ENCODE results near the gene SLC39A1.
A peak's percentile ranks its signal among the peaks of the same experiment; 100 is the strongest.

Gene SLC39A1

DNA sequence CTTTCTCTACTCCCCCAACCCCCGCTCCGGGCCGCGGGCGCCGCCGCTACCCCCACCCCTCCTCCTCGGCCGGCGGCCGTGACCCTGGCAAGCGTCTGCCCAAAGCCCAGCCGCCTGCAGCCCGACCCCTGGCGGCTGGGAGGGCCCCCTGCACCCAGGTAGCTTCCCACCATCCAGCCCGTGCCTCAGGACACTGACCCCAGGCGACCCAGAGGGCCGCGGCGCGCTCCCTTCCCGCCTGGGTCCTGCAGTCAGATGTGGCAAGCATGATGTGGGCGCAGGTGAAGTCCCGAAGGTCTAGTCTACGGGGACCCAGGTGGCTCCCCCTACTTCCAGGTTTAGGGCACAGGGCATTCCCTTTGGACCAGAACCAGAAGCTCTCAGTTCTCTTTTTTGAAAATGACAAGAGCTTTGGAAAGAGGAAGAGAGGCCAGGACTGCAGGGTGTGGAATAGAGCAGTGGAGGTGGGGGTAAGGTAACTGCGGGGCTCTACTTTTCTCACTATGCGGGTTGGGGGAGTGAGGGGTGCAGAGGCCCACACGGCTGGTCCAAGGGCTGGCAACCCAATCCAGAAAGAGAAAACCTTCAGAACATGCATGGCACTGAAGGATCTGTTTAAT lies 16.6 kb downstream of the SLC39A1 start, which contains the start of gene DENND4B:
Gene DENND4B, minus strand, starts transcription at position 97 of the 620 bp plus-strand sequence. CDS start 2,344 bp downstream, outside the sequence.
- DNase-seq (ENCODE audit: low read depth in 2 of 2) = peak; percentile 63 to 72

DNA sequence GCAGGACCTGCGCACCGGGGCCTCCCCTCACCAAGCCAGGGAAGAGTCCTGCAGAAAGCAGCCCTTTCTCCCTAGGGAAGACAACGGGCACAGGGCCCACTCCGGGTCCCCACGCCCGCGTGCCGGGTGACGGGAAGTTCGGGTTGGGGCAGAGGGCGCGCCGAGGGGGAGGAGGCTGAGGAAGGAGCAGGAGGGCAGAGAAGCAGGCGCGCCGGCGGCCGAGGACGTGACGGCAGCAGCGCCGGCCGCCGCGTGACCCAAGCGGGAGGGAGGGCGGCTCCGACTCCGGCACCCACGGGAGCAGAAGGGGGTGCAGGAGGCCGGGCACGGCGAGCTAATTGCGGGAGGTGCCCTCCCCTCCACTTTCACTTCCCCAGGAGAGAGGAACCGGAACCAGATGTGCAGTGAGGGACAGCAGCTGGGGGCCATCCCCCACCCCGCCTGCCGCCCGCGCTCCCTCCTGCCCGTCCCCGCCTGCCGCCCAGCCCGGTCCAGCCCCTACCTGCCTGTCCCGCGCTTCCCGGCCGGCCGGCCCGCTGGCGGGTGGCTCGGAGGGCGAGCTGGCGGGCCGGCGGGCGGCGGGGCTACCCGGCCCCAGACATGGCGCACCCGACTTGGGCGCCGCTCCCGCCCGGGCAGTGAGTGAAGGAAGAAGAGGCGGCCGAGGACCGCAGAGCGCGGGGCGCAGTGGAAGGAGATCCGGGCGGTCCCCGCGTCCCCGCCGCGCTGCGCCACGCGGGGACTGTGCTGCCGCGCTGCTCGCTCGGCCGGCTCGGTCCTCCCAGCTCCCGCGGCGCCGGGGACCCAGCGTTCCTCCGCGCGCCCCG lies 17.3 kb downstream of the SLC39A1 start:
- DNase-seq (ENCODE audit: low read depth in 2 of 2) = peak; percentile 41 to 62

DNA sequence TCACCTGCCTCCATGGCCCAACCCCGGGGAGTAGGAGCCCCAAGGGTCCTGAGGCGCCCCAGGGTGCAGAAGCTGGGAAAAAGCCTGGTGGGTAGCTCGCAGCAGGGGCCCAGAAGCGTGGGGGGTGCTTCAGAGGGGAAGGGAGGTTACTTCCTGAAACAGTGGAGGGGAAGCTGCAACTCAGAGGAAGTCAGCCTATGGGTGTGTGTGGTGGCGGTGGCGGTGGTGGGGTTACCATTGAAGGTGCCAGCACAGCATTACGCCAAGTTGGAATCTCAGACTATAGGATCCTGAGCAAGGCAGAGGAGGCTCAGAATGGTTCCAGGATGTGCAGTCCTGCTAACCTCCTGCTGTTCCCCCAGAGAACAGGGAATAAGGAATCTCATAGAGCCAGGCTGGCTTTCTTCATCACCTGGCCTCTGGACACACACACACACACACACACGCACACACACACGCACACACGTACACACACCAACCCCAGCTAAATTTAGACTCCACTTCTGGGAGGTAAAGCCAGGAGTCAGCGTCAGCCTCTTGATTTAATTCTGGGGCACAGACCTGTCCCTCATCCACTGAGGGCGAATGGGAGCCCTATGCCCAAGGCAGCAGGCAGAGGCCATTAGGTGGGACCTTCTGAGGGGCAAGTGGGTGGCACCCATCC lies 18.1 kb downstream of the SLC39A1 start:
- DNase-seq (ENCODE audit: low read depth in 2 of 2) = peak; percentile 53 to 56

DNA sequence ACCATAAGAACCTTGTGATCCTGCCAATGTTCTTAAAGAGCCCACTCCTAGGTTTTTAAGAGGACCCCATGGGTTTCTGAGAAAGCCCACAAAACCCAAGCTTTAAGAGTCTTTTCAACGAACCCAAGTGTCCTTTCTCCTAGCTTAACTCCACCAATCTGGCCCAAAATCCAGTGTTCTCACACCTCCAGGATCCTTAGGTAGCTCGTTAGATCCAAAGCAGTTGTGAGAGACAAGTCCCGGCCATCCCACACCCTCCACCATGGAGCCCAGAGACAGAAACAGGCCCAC lies 18.6 kb downstream of the SLC39A1 start:
- no peak for DNase-seq (ENCODE audit: low read depth in 2 of 2)

DNA sequence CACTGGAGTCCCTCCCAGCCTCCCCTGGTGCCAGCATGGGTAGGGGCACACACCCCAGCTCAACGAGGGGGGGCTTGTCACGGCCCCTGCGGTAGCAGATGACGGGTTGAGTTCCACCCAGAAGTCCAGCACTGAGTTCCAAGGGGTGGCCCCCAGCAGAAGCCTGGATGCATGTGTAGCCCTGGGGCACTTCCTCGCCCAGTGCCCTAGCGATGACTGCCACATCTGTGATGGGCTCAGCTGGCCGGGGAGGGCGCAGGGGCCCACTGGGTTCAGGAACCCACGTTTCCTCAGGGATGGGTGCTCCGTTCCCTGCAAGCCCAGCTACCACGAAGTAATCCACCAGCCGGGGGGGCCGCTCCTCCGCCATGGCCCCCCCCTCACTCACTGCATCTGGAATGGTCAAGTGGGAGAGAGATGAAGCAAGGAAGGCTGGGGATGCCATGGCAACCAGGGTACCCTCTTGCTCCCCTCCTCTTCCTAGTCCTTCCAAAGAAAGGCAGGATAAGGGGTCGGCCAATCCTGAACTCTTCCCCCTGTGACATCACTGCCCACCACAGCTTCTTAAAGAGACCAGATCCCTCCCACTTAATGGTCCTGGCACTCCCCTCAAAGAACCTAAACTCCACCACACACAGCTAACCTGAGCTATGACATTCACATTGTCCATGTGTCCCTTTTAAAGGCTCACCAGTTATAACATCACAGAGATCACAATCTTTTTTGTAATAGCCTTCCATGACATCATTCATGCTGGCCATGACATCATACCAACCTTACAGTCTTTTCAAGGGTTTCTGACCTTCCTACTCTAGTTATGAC lies 19.1 kb downstream of the SLC39A1 start:
- no peak for DNase-seq (ENCODE audit: low read depth in 2 of 2)

DNA sequence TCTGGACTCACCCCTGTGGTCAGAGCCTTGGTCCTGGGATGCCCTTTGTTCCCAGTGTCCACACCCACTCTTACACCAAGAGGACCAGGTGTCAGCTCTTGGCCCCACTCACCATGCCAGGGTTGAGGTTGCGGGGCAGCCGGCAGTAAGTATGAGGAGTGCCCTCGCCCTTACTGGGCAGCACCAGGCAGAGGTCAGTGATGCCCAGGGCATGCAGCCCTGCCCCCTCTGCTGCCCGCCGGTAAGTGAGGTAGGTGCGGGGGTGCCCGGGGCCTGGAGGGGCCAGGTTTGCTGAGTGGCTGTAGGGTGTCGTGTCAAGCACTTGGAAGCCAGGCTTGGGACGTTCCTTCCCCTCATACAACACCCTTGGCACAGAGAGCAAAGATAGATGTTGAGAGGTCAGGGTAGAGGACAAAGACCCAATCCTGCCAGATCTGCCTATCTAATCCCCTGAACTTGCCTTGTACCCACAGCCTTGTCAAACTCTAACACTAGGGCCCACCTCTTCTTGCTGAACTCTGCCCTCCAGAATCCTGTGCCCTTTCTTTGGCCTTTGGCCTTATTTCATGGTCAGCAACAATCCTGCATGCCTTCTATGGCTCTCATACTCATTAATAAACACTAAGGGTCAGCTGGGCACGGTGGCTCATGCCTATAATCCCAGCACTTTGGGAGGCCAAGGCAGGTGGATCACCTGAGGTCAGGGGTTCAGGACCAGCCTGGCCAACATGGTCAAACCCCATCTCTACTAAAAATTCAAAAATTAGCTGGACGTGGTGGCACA lies 20.4 kb downstream of the SLC39A1 start:
- DNase-seq (ENCODE audit: low read depth in 2 of 2) = no peak

DNA sequence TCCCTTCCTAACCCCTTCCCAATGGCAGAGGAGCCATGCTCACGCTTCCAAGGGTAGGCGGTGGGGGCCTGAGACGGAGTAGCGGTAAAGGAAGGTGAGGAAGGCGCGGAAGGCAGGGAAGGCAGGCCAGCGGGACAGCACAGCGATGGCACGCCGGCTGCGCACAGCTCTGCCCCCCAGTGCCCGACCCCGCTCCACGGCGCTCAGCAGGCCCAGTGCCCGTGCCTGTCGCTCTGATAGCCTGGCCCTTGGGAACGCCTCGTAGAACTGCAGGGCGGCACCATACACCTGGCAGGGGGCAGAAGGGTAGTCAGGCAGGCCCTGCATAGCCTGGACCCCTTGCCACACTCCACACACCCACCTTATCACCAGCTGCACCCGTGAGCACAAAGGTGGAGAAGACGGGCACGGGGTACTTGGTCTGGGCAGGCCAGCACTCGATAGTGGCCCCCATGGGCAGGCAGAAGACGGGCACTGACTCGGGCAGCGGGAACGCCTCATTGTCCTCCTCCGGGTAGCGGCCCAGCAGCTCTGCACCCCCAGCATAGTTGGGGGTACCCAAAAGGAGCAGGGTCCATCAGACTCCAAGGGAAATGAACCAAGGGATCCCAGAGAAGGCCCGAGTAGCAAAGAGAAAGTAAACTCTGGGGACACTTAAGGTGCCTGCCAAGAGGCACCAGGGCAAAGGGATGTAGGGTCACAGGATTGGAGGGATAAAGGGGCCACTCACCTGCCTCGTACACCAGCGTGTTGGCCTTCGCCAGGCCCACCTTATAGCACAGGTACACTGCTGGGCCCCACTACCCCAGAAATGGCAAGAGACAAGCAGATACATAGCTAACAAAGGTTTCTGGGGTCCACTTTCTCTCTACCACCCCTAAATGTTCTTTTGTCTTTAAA lies 21.3 kb downstream of the SLC39A1 start:
- no peak for DNase-seq (ENCODE audit: low read depth in 2 of 2)

DNA sequence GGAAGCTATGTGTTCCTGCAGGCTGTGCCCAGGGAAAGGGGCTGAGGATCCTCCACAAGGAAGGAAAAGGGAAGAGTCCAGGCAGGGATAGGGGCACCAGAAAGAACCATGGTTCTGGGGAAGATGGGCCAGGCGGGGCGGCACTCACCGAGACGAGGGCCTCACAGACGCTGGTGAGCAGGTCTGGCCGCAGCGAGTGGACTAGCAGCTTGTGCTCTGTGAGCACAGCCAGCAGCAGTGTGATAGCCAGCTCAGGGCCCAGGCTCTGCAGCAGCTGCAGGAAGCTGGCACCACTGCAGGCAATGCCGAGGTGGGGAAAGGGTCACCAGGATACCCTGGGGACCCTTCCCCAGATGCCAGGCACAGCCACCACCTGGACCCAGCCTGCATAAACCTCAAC lies 22.6 kb downstream of the SLC39A1 start:
- no peak for DNase-seq (ENCODE audit: low read depth in 2 of 2)

DNA sequence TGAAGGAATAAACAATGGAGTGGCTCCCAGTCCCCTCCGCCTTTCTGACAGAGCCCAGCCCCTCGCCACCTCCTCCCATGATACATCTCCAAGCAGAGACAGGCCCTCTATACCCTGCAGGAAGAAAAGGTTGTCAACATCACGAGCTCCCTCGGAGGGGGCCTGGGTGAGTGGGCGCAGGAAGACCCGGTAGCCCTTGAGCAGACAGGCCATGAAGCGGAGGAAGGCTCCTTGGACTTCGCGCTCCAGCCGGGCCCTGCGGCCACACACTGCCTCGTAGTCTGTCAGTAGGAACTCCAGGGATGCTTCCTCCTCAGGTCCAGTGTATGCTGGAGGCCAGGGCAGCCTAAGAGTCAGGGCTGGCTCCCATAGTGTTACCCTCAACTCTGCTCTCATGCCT lies 23.9 kb downstream of the SLC39A1 start:
- DNase-seq (ENCODE audit: low read depth in 2 of 2) = no peak

DNA sequence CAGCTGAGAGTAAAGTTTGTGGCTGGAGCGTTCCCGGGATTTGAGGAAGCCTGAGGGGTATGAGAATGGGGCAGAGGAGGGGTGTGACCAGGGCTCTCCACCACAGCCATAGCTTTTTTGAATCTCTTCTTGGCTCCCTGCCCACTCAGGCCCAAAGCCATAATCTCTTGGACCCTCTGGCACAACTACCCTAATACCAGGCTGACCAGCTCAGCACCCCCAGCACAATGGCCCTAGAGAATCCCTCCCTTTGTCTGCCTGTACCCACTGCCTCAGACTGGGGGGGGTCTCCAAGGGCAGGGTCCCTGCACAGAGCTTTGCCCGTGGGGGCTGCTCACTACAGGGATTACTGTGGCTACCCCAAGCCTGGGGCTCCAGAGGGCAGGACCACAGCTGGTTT lies 24.3 kb downstream of the SLC39A1 start:
- DNase-seq (ENCODE audit: low read depth in 2 of 2) = no peak

DNA sequence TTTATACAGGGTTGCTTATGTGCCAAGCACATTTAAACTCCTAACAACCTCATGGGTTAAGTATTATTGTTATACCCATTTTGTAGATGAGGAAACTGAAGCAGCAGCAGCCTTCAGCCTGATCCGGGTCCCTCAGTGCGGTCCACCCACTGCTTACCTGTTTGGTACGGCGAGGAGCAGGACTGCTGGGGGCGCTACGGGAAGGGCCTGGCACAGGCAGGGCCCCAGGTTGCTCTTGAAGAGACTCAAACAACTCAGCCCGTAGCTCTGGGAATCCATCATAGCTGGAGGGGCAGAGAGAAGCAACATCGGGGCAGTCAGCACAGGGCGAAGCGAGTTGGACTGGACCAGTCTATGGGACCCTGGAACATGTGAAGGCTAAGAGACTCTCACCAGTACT lies 26.0 kb downstream of the SLC39A1 start:
- no peak for DNase-seq (ENCODE audit: low read depth in 2 of 2)

DNA sequence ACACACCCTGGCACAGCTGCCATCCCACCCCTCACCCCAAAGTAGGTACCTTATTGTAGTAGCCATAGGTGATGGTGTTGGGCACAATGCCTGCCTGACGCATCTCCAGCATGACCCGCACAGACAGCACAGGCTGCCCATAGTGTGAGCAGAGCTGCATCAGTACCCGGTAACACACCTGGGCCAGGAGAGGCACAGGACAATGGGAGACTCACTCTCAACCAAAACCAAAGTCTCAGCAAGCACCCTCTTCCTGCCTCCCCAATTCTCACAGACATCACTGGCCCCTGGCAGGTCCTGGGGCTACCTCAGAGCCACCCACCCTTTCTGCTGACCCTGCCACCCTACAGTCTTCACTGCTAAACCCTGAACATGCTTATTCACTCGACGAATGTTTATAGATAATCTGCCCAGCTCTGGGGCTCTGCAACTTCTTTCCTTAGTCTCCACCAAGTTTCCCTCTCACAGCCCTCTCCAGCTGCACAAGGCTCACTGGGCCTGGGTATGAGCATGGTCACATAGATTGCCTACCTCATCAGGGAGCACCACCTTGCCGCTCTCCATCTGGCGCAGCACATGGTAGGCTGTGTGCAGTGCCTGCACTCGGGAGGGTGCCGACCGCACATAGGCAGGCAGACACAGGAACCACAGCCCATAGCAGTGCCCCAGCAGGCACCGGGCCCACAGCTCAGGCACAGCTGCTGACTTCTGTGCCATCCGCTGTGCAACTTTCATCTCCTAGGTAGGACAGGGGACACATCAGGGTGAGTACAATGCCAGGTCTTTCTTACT lies 27.1 kb downstream of the SLC39A1 start:
- DNase-seq (ENCODE audit: low read depth in 2 of 2) = no peak

DNA sequence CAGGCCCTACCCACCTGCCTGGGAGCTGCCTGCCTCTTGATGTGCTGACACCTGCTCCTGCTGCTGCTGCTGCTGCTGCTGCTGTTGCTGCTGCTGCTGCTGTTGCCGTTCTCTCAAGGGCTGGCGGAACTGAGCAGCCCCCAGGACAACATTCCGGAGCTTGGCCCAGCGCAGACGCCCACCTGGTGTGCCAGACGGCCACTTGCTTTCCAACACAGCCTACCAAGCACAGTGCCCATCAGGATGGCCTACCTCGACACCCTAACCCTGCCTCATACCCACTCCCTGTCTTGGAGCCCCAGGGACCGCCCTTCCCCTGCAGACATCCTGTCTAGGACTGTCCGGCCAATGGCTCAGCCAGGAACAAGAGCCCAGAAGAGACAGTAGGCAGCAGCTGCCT lies 28.6 kb downstream of the SLC39A1 start:
- no peak for DNase-seq (ENCODE audit: low read depth in 2 of 2)

DNA sequence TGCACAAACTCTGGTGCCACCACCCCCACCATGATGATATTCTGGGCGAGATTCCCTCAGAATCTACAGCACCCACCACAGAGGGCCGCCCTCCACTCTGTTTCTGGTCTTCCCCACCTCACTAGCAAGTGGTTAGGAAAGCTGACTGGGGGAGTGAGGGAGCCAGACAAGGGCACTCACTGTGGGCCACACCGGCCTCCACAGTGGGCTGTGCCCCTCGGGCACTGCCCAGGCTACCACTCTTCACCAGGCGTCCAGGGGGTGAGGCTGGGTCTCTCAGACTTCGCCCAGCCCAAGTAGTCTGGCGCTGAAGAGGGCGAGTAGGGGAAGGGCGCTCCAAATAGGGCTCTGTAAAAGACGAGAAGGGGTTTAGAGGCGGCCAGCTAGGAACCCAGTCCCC lies 29.4 kb downstream of the SLC39A1 start:
- no peak for DNase-seq (ENCODE audit: low read depth in 2 of 2)

DNA sequence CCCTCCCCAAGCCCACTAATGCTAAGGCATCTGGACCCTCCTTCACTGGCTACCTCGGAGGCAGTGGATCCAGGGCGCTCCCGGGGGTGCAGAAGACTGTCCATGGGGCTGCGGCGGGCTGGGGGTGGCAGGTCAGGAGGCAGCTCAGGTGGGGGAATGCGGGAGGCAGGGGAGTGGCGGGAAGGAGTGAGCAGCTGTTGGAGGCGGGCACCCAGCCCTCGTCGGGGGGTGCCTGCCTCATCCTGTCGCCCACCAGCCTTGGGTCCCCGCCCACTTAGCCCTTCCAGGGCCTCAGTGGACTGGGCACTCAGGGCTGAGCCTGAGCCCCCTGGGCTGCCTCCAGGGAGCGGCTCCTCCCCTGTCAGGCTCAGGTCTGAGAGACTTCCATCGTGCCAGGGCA lies 29.9 kb downstream of the SLC39A1 start:
- no peak for DNase-seq (ENCODE audit: low read depth in 2 of 2)

DNA sequence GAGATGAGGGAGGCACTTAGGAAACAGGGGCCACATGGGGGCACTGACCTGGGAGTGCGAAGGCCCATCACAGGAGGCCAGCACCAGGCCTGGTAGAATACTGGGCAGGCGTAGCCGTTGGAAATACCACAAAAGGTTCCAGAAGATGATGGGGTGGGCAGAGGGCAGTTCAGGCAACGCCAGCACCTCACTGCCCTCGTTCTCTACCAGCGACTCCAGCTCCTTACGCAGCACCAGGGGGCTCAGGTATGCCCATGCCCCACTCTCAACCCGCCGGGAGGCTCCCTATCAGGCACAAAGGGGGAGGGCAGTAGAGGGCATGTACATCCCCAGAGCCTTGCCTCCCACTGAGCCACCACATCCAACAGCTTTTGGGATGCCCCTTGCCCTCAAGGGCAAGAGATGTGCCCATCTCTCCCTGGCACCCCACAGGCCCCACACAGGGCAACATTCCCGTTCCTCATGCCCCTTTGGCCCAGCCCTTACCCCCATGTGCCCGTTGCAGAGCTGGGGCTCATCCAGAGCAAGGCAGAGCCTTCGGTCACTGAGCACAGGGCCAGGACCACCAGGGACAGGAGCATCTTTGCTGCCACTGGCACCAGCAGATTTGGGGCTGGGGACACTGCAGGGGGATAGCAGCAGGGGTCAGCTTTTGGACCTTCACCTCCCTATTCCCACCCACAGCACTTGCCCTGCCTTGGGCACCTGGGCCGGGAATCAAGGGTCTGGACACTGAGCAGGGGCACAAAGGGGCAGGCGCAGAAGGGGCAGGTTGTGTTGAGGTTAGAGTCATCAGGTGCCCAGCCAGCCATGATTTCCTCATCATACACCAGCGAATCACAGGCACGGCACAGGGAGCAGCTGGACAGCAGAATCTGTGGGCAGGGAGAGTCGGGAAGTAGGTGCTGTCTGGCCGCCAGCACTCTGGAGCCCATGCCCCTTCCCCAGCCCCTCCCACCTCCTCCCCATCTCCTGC lies 30.9 kb downstream of the SLC39A1 start:
- DNase-seq (ENCODE audit: low read depth in 2 of 2) = no peak

DNA sequence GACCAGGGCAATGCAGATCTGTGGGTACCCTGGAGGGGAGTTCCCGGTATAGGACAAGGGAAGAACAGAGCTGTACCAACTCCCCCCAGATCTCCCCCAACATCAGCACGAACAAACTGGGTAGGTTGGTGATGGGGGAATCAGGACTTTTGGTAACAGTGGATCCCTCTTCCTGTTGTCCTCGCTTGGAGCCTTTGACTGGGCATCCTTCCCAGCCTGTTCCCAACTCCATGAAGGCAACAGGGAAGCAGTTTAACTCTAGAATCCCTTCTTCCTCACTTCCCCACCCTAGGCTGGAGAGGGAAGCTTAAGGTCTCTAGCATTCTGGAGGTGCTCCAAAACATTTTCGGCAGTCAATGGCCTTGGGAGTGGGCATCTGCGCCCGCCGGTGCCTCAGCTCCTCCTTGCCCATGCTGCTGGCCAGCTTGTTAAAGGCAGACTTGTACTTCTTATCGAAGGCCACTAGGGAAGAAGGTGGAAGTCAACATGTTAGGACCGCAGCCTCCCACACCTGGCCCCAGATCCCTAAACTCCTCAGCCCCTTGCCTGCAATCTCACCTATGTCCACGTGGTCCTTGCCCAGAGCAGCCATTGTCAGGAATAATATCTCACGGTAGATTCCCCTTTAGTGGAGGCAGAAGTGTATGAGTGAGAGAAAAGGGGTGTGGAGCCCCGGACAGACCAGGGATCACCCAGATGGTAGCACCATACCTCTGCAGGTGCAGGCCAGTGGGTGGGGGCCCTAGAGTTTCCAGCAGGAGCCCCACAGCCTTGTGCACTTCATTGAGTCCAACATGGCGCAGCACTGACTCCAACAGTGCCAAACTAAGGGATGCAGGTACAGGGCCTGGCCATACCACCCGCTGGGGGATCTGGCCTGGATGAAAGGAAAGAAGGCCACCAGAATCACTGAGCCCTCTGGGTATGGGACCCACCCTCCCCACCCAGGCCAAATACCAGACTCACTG lies 33.1 kb downstream of the SLC39A1 start:
- DNase-seq (ENCODE audit: low read depth in 2 of 2) = no peak

All from stimulated activated CD4-positive, alpha-beta T cell treated with anti-CD3 and anti-CD28 coated beads, Interleukin-1b, Interleukin-23, amount 100 ng/mL, for 4 hours (primary cell).